Measurements from ENCODE around the gene TNNC2.
"Not testable (repeated sequence)": the region's sequence is repeated elsewhere in the genome, so short reads cannot be mapped to it uniquely, and the experiment has no call there.

Gene TNNC2

DNA sequence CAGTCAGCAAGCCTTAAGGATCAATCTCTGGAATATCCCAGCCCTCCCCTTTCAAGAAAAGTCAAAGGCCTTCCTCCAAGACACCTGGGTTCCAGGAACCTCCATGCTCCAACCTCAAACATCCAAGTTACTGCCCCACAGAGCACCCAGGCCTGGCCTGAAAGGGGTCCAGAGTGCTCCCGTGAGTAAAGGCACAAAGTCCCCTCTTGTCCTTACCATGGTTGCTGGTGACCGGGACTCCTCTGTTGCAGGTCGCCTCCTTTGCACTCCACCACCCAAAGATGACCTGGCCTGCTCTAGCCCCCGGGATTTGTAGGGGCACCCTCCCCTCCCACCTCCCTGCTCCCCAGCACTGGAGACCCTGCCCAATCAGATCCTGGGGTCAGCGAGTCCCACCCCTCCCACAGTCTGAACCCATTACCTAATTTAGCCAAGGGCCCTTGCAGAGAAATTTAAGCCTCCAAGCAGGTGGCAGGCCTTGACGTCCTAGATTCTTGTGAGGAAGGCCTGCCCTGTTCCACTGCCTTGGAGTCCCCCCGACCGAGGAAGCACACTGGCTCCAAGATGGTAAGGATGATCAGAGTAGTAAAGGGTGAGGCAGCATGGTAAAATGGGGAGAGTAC, at the start of gene TNNC2:
TNNC2 (minus strand) TSS at position 283 of the 623 bp plus-strand sequence; CDS start at position 219, 64 bp downstream.
- no peak for DNase-seq

DNA sequence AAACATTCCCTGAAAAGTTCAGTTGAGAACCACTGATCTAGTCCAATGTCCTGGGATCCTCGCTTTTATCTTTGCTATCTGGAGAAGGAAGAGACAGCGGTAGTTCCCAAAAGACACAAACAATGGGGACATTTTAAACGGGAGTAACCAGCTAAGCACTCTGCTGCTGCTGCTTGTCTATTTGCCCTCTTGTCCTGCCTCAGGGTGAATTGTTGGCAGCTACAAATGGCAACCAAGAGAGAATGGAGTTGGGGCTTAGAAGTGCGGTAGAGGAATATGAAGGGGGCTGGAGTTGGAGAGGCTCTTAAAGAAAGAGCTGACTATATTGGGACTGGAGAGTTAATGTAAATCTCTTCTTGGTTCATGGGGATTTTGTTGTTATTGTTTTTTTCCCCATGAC, 47.5 kb upstream of the TNNC2 start:
- no peak for DNase-seq

- DNase-seq, result not testable (repeated sequence)
These were observed 47.0 kb upstream of the TNNC2 start for GRCh38 chr20:45874104-45874481.

DNA sequence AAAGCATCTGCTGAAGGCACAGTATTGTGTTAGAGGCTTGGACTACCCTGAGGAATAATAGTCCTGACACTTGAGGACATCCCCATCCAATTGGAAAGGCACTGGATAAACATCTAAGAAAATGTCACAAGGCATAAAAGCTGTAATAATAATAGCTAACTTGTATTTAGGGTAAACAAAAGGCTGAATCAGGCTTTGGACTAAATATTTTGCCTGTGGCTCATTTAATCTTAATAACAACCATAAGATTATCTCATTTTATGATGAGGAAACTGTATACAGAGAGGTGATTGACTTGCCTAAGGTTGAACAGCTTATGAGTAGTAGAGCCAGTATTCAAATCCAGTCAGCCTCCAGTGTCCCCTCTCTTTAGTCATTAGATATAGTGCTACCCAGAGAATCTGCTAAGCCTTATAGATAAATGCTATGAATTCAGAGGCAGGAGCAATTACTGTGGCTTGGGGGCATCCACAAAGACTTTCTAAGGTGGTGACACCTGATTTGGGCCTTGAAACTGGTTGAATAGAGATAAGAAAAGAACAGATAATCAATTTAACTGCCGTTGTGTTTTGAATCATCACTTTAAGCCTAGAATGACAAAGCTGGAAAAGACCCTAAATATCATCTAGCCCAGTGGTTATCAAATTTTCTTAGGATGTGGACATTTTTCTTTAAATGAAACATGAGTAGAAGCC, 46.4 kb upstream of the TNNC2 start:
- no peak for DNase-seq

GRCh38 chr20:45872626-45873025, 45.5 kb upstream of the TNNC2 start:
- DNase-seq, result no peak

GRCh38 chr20:45867819-45868176, 40.7 kb upstream of the TNNC2 start:
- DNase-seq, result no peak

- no peak for DNase-seq
These were observed 40.2 kb upstream of the TNNC2 start for GRCh38 chr20:45867136-45867818.

- DNase-seq, result no peak
These were observed 39.3 kb upstream of the TNNC2 start for GRCh38 chr20:45866454-45866853.

- DNase-seq, result no peak
These were observed 36.7 kb upstream of the TNNC2 start for GRCh38 chr20:45863543-45864470.

DNA sequence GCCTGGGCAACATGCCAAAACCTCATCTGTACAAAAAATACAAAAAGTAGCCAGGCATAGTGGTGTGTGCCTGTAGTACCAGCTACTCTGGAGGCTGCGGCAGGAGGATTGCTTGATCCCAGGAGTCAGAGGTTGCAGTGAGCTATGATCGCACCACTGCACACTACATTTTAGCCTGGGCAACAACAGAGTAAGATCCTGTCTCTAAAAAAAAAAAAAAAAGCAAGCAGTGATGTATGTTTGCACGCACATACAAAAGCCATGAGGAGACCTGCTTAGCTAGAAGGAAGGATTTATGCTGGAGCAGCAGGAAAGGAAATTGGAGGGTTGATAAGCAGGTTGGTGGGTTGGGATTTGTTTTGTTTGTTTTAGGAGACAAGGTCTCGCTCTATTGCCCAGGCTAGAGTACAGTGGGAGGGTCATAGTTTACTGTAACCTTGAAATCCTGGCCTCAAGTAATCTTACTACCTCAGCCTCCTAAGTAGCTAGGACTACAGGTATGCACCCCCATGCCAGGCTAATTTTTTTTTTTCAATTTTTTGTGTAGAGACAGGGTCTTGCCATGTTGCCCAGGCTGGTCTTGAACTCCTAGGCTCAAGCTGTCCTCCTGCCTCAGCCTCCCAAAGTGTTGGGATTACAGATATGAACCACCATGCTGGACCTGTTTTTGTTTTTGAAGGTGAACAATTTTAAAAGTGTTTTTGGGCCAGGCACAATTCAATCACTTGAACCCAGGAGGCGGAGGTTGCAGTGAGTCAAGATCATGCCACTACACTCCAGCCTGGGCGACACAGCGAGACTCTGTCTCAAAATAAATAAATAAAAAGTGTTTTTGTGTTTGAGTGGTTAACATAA, 34.3 kb upstream of the TNNC2 start:
- no peak for DNase-seq

DNA sequence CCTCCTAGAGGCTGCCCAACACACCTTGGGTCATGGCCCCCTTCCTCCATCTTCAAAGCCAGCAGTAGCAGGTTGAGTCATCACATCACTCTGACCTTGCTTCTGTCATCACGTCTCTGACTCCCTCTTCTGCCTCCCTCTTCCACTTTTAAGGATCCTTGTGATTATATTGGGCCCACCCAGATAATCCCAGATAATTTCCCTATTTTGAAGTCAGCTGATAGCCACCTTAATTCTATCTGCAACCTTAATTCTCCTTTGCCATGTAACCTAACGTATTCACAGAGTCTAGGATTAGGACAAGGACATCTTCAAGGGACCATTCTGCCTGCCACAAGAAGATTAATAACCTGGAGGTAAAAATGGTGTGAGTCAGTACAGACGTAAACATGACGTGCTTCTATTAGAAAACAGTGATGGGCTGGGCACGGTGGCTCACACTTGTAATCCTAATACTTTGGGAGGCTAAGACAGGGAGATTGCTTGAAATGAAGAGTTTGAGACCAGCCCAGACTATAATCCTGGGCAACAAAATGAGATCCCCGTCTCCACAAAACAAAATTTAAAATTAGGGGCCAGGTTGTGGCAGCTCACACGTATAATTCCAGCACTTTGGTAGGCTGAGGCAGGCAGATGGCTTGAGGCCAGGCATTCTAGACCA, 33.6 kb upstream of the TNNC2 start:
- DNase-seq, result no peak

DNA sequence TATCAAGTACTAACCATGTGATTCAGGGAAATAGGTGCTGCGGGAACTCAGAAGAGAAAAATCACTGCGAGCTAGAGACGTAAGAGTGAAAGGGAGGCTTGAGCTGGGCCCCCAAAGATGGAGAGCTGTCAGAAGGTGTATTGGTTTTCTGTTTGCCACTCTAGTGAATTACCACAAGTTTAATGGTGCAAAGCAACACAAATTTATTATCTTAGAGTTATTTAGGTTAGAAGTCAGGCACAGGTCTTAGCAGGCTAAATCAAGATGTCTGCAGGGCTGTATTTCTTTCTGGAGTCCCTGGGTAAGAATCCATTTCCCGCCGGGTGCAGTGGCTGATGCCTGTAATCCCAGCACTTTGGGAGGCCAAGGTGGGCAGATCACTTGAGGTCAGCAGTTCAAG, 32.8 kb upstream of the TNNC2 start:
- no peak for DNase-seq

DNA sequence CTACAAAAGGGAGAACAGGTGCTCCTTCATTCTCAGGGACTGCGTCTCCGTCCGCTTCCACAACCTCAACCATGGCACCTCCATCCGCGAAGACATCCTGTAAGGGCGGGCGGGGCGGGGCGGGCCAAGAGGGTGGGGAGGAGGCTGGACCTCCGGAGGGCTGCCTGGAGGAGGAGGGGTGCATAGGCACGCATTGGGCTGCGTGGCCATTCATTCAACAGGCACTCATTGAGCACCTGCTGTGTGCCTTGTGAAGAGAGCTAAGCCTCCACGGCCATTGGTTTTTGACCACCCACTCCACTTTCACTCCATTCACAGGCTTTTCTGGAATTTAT, 30.7 kb upstream of the TNNC2 start:
- peak; percentile 40 to 45 for DNase-seq

- peak; percentile 98 to 99 for DNase-seq
These were observed 30.2 kb upstream of the TNNC2 start, which contains the start of the genes ACOT8 and ZSWIM3 for GRCh38 chr20:45857114-45857881. Gene ACOT8 (minus strand): TSS chr20:45857392. CDS start chr20:45857315, 77 bp downstream. Gene ZSWIM3 (plus strand): TSS chr20:45857614. CDS start chr20:45857826, 212 bp downstream.

DNA sequence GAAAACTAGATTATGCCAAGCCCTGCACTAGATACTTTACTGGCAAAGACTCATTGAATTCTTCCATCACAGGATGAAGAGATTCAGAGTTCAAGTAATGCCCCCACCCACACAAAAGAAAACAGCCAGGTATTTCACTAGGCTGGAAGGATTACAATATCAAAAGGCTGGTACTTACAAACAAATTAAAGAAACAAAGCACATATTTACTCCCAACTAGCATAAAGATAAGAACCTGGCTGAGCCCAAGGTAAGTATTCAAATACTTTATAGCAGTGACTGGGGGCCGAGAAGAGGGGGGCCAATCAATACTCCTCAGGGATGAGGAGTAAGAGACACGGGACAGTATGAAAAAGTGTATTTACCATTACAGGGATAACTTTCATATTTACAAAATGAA, 26.4 kb upstream of the TNNC2 start:
- no peak for DNase-seq

GRCh38 chr20:45852326-45852725, 25.2 kb upstream of the TNNC2 start:
- no peak for DNase-seq

DNA sequence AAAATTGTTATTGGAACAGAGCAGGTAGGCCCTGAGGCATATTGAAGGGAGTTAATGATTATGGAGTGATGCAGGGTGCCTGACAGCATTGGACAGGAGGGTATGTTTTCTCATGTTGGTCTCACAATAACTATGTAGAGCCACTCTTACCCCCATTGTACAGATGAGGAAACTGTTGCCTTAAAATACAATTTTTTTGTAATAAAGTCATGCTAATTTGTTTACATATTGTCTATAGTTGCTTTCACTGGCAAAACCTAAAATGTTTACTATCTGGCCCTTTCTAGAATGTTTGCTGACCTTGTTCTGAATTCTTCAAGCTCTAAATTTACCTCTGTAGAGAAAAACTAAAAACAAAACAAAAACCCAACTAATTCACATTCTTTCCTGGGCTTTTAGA, 24.4 kb upstream of the TNNC2 start:
- no peak for DNase-seq

DNA sequence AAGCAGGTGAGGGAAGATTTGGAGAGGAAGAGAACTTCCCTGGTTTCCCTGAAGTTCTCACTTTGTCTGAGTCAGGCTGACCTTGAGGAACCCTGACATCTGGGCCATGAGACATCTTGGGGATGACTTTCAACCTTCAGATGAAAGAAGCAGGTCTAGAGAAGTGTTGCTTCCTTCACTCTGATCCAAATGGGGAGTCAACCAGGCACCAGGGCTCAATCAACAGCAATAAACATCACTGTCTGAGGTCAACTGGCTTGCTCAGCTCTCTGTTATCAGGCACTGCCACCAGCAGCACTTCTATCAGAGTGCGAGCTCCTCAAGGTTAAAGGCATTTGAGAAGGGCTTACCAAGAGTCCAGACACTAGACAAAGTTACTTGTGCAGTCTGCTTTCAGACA, 23.8 kb upstream of the TNNC2 start:
- no peak for DNase-seq

- DNase-seq, result no peak
These were observed 23.1 kb upstream of the TNNC2 start for GRCh38 chr20:45850238-45850637.

- DNase-seq, result no peak
These were observed 22.0 kb upstream of the TNNC2 start for GRCh38 chr20:45848969-45849582.
